GM12878 (cell line): ENCODE results near the gene ZNF132.

ENCODE experiments used
- CTCF ChIP-seq, 3 experiments: IDR thresholded peaks in 2 of 3; conservative IDR thresholded peaks in 1 of 3; 2 replicates each; pipeline ENCODE4 v1.5.1; 2011; ENCODE audit warnings: low read depth in 3 of 3, low read length in 3 of 3, mild to moderate bottlenecking in 3 of 3, control low read depth in 2 of 3, moderate library complexity in 2 of 3, inconsistent platforms in 1 of 3, mixed read lengths in 1 of 3; ENCODE audit not compliant: control insufficient read depth in 2 of 3, insufficient read depth in 1 of 3; ENCODE audit errors: extremely low read depth in 1 of 3
- EZH2 ChIP-seq: IDR thresholded peaks from 2 replicates; pipeline ENCODE4 v1.6.1; 2012; ENCODE audit warnings: low read depth, mild to moderate bottlenecking, control low read depth, inconsistent platforms, low read length, borderline replicate concordance; ENCODE audit not compliant: control insufficient read depth
- POLR2AphosphoS5 ChIP-seq: IDR thresholded peaks from 2 replicates; pipeline ENCODE4 v1.6.1; 2011; ENCODE audit warnings: mild to moderate bottlenecking, low read length, inconsistent platforms
- REST ChIP-seq: IDR thresholded peaks from 2 replicates; pipeline ENCODE4 v1.6.1; 2012; ENCODE audit warnings: mild to moderate bottlenecking, low read depth, low read length
- TCF3 ChIP-seq: IDR thresholded peaks from 2 replicates; pipeline ENCODE4 v1.6.1; 2012; ENCODE audit warnings: low read depth, mild to moderate bottlenecking, low read length, borderline replicate concordance; ENCODE audit not compliant: insufficient read depth
- ZNF384 ChIP-seq: IDR thresholded peaks from 2 replicates; pipeline ENCODE4 v1.6.1; 2012; ENCODE audit warnings: low read depth, mild to moderate bottlenecking, low read length, improper control_type of control experiment, borderline replicate concordance
- ZNF622 ChIP-seq: fragments of 450-650 bp; IDR thresholded peaks from 2 replicates; pipeline ENCODE4 v1.6.1; 2017; ENCODE audit warnings: mild to moderate bottlenecking, inconsistent platforms

- no peak for TF ChIP-seq ZNF622
- TF ChIP-seq CTCF (IDR thresholded peaks at IDR 0.05 in 2 of 3, conservative IDR thresholded peaks at IDR 0.05 in 1 of 3; ENCODE audit: control insufficient read depth in 2 of 3, extremely low read depth in 1 of 3, insufficient read depth in 1 of 3, low read depth in 3 of 3, low read length in 3 of 3): no peak
- no peak for TF ChIP-seq ZNF384
- TF ChIP-seq POLR2AphosphoS5: no peak
- no peak for TF ChIP-seq EZH2
- no peak for TF ChIP-seq TCF3
- TF ChIP-seq REST: no peak
Measured at GRCh38 chr19:58382997-58383603, 56.9 kb downstream of the ZNF132 start.
